Measurements from ENCODE around the gene ALDH4A1. TPM values are rescaled to one million over a fixed set of nuclear protein-coding genes. Genes with fewer than 3 reads are reported as not detected.

Gene ALDH4A1
- total RNA-seq, 2 experiments from 2014 or later: 6.1 to 7.6 TPM

DNA sequence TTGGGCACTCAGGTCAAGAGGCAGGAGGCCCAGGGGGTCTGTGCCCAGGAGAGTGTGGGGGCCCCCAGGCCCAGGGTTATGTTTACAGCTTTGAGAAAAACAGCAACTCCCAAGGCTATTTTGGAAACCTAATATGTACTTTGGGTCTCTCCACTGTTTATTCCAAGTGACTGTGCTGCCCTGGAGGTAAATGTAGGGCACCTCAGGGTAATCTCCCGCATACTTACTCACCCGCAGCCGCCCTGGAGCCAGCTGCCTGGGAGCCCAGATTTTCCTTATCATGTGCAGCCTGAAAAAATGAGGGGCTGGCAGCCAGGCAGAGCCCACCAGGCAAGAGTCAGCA lies 34.1 kb upstream of the ALDH4A1 start:
- POLR2A ChIA-PET: no interaction called here
- H3K79me2 ChIP-seq (ENCODE audit: insufficient read depth, low read depth, low read length): no peaks in the 10 kb centered on the region
- TF ChIP-seq, protein P1, sequence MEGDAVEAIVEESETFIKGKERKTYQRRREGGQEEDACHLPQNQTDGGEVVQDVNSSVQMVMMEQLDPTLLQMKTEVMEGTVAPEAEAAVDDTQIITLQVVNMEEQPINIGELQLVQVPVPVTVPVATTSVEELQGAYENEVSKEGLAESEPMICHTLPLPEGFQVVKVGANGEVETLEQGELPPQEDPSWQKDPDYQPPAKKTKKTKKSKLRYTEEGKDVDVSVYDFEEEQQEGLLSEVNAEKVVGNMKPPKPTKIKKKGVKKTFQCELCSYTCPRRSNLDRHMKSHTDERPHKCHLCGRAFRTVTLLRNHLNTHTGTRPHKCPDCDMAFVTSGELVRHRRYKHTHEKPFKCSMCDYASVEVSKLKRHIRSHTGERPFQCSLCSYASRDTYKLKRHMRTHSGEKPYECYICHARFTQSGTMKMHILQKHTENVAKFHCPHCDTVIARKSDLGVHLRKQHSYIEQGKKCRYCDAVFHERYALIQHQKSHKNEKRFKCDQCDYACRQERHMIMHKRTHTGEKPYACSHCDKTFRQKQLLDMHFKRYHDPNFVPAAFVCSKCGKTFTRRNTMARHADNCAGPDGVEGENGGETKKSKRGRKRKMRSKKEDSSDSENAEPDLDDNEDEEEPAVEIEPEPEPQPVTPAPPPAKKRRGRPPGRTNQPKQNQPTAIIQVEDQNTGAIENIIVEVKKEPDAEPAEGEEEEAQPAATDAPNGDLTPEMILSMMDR (conservative IDR thresholded peaks at IDR 0.05; ENCODE audit: low read length): no peak
- no peak for TF ChIP-seq EZH2phosphoT487 (IDR thresholded peaks at IDR 0.05; ENCODE audit: borderline replicate concordance, low read depth, low read length)

DNA sequence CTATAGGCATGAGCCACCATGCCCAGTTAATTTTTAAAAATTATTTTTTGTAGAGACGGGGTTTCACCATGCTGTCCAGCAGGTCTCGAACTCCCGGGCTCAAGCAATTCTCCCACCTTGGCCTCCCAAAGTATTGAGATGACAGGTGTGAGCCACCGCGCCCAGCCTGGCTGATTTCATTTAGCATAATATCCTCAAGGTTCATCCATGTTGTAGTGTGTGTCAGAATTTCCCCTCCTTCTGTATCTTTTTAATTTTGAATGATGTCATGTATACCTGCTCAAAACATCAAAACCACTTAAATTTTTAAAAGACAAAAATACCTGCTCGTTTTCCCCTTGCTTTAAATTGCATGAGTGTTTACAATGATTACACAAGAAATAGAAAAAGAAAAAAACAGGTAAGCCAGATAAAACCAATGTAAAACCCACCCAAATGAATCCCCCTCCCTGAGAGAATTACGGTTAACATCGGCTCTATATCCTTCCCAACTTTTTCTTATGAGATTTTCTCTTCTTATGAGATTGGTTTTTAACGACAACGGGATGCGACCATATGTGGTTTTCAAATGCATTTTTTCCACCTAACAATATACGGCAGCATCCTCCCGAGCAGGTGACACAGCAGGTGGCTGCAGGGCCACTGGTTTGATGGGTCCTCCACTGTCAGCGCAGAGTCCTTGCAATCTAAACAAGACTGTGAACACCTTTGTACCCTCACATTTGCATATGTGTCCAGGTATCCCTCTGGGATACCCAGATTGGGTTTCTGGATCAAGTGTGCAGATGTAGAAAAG lies 32.0 kb upstream of the ALDH4A1 start:
- H3K79me2 ChIP-seq (ENCODE audit: insufficient read depth, low read depth, low read length): no peaks in the 10 kb centered on the region
- H4K20me1 ChIP-seq (ENCODE audit: insufficient read depth, low read length): no peaks in the 10 kb centered on the region; the same call in 1 of the 2 replicates
- H3K36me3 ChIP-seq (ENCODE audit: insufficient read depth, low read length): no peaks in the 10 kb centered on the region
- H2AFZ ChIP-seq (ENCODE audit: low read length): no peak overlapping the region
- H3K4me1 ChIP-seq (ENCODE audit: insufficient read depth, low read length, poor library complexity, severe bottlenecking): no peaks in the 10 kb centered on the region
- no peak overlapping the region for H3K27ac ChIP-seq (ENCODE audit: low read depth, low read length, poor library complexity, severe bottlenecking)
- H3K9me3 ChIP-seq (ENCODE audit: low read length): no peaks in the 10 kb centered on the region
- no TSS peak for BruUV-seq (replicated peaks)
- POLR2A ChIA-PET: no interaction called here
- no peak for DNase-seq (ENCODE audit: low spot score)
- intact Hi-C loops (cut with micrococcal nuclease; ENCODE audit: unreplicated experiment): no loop called here
- CTCF ChIA-PET (ENCODE audit: unreplicated experiment): no interaction called here
- TF ChIP-seq, protein P1 (conservative IDR thresholded peaks at IDR 0.05; ENCODE audit: low read length): no peak
- H3K9me2 ChIP-seq (ENCODE audit: insufficient read depth, low read length): no peaks in the 10 kb centered on the region
- no peak overlapping the region for H3K4me2 ChIP-seq (ENCODE audit: low read length)
- H3K4me3 ChIP-seq (ENCODE audit: low read depth, low read length, poor library complexity, severe bottlenecking): no peak overlapping the region

More for the DNA sequence above, 34.1 kb upstream of the ALDH4A1 start:
- Histone ChIP-seq H3K9me3 (ENCODE audit: low read length) (no peaks in the 10 kb centered on the region), H2AFZ (ENCODE audit: low read length) (no peak overlapping the region), H3K4me2 (ENCODE audit: low read length) (no peak overlapping the region), H3K36me3 (ENCODE audit: insufficient read depth, low read length) (no peaks in the 10 kb centered on the region), H3K27ac (ENCODE audit: low read depth, low read length, poor library complexity, severe bottlenecking) (no peak overlapping the region), H3K4me3 (ENCODE audit: low read depth, low read length, poor library complexity, severe bottlenecking) (no peak overlapping the region), H3K4me1 (ENCODE audit: insufficient read depth, low read length, poor library complexity, severe bottlenecking) (no peaks in the 10 kb centered on the region), H3K9me2 (ENCODE audit: insufficient read depth, low read length) (no peaks in the 10 kb centered on the region), H4K20me1 (ENCODE audit: insufficient read depth, low read length) (no peaks in the 10 kb centered on the region; the same call in 1 of the 2 replicates)
- no peak for DNase-seq (ENCODE audit: low spot score)
- no TSS peak for BruUV-seq (replicated peaks)
- intact Hi-C loops (cut with micrococcal nuclease; ENCODE audit: unreplicated experiment): no loop called here
- CTCF ChIA-PET (ENCODE audit: unreplicated experiment): no interaction called here

DNA sequence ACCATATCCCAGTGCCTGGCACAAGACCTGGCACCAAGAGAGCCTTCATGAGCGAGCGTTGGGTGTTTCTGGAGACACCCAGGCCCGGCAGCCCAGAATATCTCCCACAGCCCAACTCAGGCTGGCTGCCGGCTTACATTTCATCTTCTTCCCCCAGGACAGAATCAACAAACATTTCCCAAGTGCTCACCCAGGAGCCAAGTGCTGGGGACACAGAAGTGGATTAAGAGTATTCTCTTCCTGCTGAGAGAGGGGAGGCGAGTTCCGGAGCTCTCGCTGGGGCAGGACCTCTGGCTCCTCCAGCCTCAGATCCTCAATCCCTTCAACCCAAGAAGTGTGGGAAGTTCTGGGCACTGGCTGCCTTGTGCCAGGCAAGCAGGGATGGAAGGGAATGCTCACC lies 30.5 kb upstream of the ALDH4A1 start:
- no peak overlapping the region for H2AFZ ChIP-seq (ENCODE audit: low read length)
- POLR2A ChIA-PET: interaction anchor here (0.6 kb wide), 1 partner anchor 163 kb away, joined by 3 read pairs; no protein-coding TSS in a partner anchor
- no peak for DNase-seq (ENCODE audit: low spot score)
- CTCF ChIA-PET (ENCODE audit: unreplicated experiment): interaction anchor here (0.8 kb wide), 1 partner anchor 20 kb away, joined by 3 read pairs; no protein-coding TSS in a partner anchor
- no peaks in the 10 kb centered on the region for H3K79me2 ChIP-seq (ENCODE audit: insufficient read depth, low read depth, low read length)
- no peaks in the 10 kb centered on the region for H3K9me2 ChIP-seq (ENCODE audit: insufficient read depth, low read length)
- H3K27ac ChIP-seq (ENCODE audit: low read depth, low read length, poor library complexity, severe bottlenecking): no peak overlapping the region
- H3K4me3 ChIP-seq (ENCODE audit: low read depth, low read length, poor library complexity, severe bottlenecking): no peak overlapping the region
- intact Hi-C loops (cut with micrococcal nuclease; ENCODE audit: unreplicated experiment): no loop called here
- H4K20me1 ChIP-seq (ENCODE audit: insufficient read depth, low read length): no peaks in the 10 kb centered on the region; the same call in 1 of the 2 replicates
- peaks cover 2% of the 10 kb centered on the region for H3K4me1 ChIP-seq (ENCODE audit: insufficient read depth, low read length, poor library complexity, severe bottlenecking)
- no peak for TF ChIP-seq EZH2phosphoT487 (IDR thresholded peaks at IDR 0.05; ENCODE audit: borderline replicate concordance, low read depth, low read length)
- TF ChIP-seq, protein P1 (conservative IDR thresholded peaks at IDR 0.05; ENCODE audit: low read length): no peak
- H3K36me3 ChIP-seq (ENCODE audit: insufficient read depth, low read length): no peaks in the 10 kb centered on the region
- no peaks in the 10 kb centered on the region for H3K9me3 ChIP-seq (ENCODE audit: low read length)
- no TSS peak for BruUV-seq (replicated peaks)
- H3K4me2 ChIP-seq (ENCODE audit: low read length): no peak overlapping the region
